Neuronal stem cell (in vitro differentiated cells): Measurements from ENCODE around the gene LAMC3.
A peak's percentile ranks its signal among the peaks of the same experiment; 100 is the strongest.

Experiments
- DNase-seq: peaks from one replicate; pipeline ENCODE4 v3.0.0-alpha.2; 2013; ENCODE audit warnings: low spot score
- H2AFZ ChIP-seq: one replicate; pipeline ENCODE4 v1.6.1; 2013; ENCODE audit warnings: mild to moderate bottlenecking, low read length, inconsistent platforms
- H2AK5ac ChIP-seq: 2 replicates; pipeline ENCODE4 v1.6.1; 2013; ENCODE audit warnings: low read depth, mild to moderate bottlenecking, inconsistent platforms, low read length, moderate library complexity, mixed read lengths
- H2BK120ac ChIP-seq: 2 replicates; pipeline ENCODE4 v1.6.1; 2013; ENCODE audit warnings: low read depth, mild to moderate bottlenecking, inconsistent platforms, low read length, moderate library complexity, mixed read lengths
- H2BK12ac ChIP-seq: one replicate; pipeline ENCODE4 v1.6.1; 2013; ENCODE audit warnings: low read length, inconsistent platforms
- H2BK15ac ChIP-seq: 2 replicates; pipeline ENCODE4 v1.6.1; 2013; ENCODE audit warnings: mild to moderate bottlenecking, low read length, inconsistent platforms, mixed read lengths
- H2BK5ac ChIP-seq: one replicate; pipeline ENCODE4 v1.6.1; 2013; ENCODE audit warnings: inconsistent platforms, mild to moderate bottlenecking, low read length, moderate library complexity
- H3K14ac ChIP-seq: one replicate; pipeline ENCODE4 v1.6.1; 2013; ENCODE audit warnings: low read length, inconsistent platforms
- H3K18ac ChIP-seq: 2 replicates; pipeline ENCODE4 v1.6.1; 2013; ENCODE audit warnings: low read length, inconsistent platforms
- H3K23ac ChIP-seq: 2 replicates; pipeline ENCODE4 v1.6.1; 2013; ENCODE audit warnings: low read depth, mild to moderate bottlenecking, mixed read lengths, low read length, inconsistent platforms; ENCODE audit not compliant: poor library complexity
- H3K27ac ChIP-seq: replicated peaks from 3 replicates; pipeline ENCODE4 v1.5.1; 2013; ENCODE audit warnings: low read length, inconsistent platforms
- H3K27me3 ChIP-seq, 3 experiments: 2 replicates each; pipeline ENCODE4 v1.6.1; 2013; ENCODE audit warnings: low read length in 3 of 3, mild to moderate bottlenecking in 2 of 3, inconsistent platforms in 1 of 3, low read depth in 1 of 3, mixed read lengths in 1 of 3, moderate library complexity in 1 of 3; ENCODE audit not compliant: control insufficient read depth in 3 of 3, insufficient read depth in 3 of 3
- H3K36me3 ChIP-seq, 2 donors: replicated peaks in 1 of 2; 2 replicates each; pipeline ENCODE4 v1.6.1; 2013; ENCODE audit warnings: low read length in 2 of 2; ENCODE audit not compliant: control insufficient read depth in 2 of 2, insufficient read depth in 2 of 2
- H3K4ac ChIP-seq: 2 replicates; pipeline ENCODE4 v1.6.1; 2013; ENCODE audit warnings: inconsistent platforms, mild to moderate bottlenecking, low read length, moderate library complexity
- H3K4me1 ChIP-seq, 2 donors: 1 replicate in 1 of 2; 2 replicates in 1 of 2; pipeline ENCODE4 v1.6.1; 2013; ENCODE audit warnings: low read length in 2 of 2, low read depth in 1 of 2; ENCODE audit not compliant: control insufficient read depth in 2 of 2, insufficient read depth in 1 of 2
- H3K4me2 ChIP-seq: one replicate; pipeline ENCODE4 v1.6.1; 2013; ENCODE audit warnings: mild to moderate bottlenecking, low read length, inconsistent platforms; ENCODE audit not compliant: insufficient read depth, poor library complexity, severe bottlenecking
- H3K4me3 ChIP-seq, 2 donors: 2 replicates each; pipeline ENCODE4 v1.5.1; 2013; ENCODE audit warnings: low read length in 2 of 2, mild to moderate bottlenecking in 2 of 2, inconsistent platforms in 1 of 2, moderate library complexity in 1 of 2
- H3K79me1 ChIP-seq: one replicate; pipeline ENCODE4 v1.6.1; 2013; ENCODE audit warnings: low read depth, mild to moderate bottlenecking, inconsistent platforms, low read length, moderate library complexity
- H3K9ac ChIP-seq: one replicate; pipeline ENCODE4 v1.6.1; 2013; ENCODE audit warnings: mild to moderate bottlenecking, low read depth, low read length, inconsistent platforms; ENCODE audit not compliant: poor library complexity
- H3K9me3 ChIP-seq, 2 donors: replicated peaks in 1 of 2; 2 replicates each; pipeline versions ENCODE3 to v1.6.1; 2013; ENCODE audit warnings: low read length in 2 of 2, mild to moderate bottlenecking in 2 of 2, inconsistent platforms in 1 of 2, low read depth in 1 of 2, mixed read lengths in 1 of 2, moderate library complexity in 1 of 2; ENCODE audit not compliant: control insufficient read depth in 2 of 2, insufficient read depth in 1 of 2
- H4K8ac ChIP-seq: one replicate; pipeline ENCODE4 v1.6.1; 2013; ENCODE audit warnings: low read depth, mild to moderate bottlenecking, inconsistent platforms, low read length, moderate library complexity
- H4K91ac ChIP-seq: one replicate; pipeline ENCODE4 v1.6.1; 2013; ENCODE audit warnings: low read length, low read depth, mild to moderate bottlenecking, inconsistent platforms; ENCODE audit not compliant: poor library complexity
- WGBS, 2 donors: extraction: QIAGEN DNeasy Blood & Tissue Kit; methylation state at CpG; one replicate each; pipeline ENCODE4 v1.1.7; 2013; ENCODE audit warnings: missing lambda C conversion rate in 2 of 2, mixed read lengths in 1 of 2; ENCODE audit not compliant: insufficient read length in 2 of 2, insufficient replicate concordance in 1 of 2; ENCODE audit errors: extremely low coverage in 2 of 2; 5-methylcytosine and 5-hydroxymethylcytosine counted together

LAMC3 gene

GRCh38 chr9:130961511-130962300 is 47.3 kb upstream of the LAMC3 start:
- Histone ChIP-seq H3K4me3 (no peak overlapping the region), H2BK120ac (no peak overlapping the region), H2BK12ac (no peak overlapping the region), H3K36me3 (no peaks in the 10 kb centered on the region), H3K27me3 (peaks cover 0 to 12% (median 0%) of the 10 kb centered on the region in 3 experiments), H2BK5ac (no peak overlapping the region), H3K4me1 (no peaks in the 10 kb centered on the region), H3K23ac (peak overlapping the region; percentile 9), H3K4ac (no peak overlapping the region), H3K4me2 (no peak overlapping the region), H3K9ac (no peak overlapping the region), H2BK15ac (no peak overlapping the region), H2AFZ (no peak overlapping the region), H3K18ac (no peak overlapping the region), H4K8ac (no peak overlapping the region), H2AK5ac (no peak overlapping the region), H3K9me3 (peaks cover 2 to 3% of the 10 kb centered on the region in 2 donors), H3K79me1 (no peaks in the 10 kb centered on the region), H3K27ac (no peak overlapping the region), H3K14ac (no peak overlapping the region), H4K91ac (no peak overlapping the region)
- no peak for DNase-seq
- no CpG with 5 or more reads among the region's 8 CpGs for WGBS, 2 donors

GRCh38 chr9:130962418-130963316 is 46.3 kb upstream of the LAMC3 start:
- no peak overlapping the region for H3K4ac ChIP-seq
- peaks cover 2 to 3% of the 10 kb centered on the region in 2 donors for H3K9me3 ChIP-seq
- no peaks in the 10 kb centered on the region for H3K4me1 ChIP-seq
- H2BK12ac ChIP-seq: no peak overlapping the region
- DNase-seq: no peak
- no peak overlapping the region for H3K4me3 ChIP-seq
- no peak overlapping the region for H2AFZ ChIP-seq
- no peak overlapping the region for H3K14ac ChIP-seq
- H3K4me2 ChIP-seq: no peak overlapping the region
- no peak overlapping the region for H4K91ac ChIP-seq
- H3K9ac ChIP-seq: no peak overlapping the region
- no peak overlapping the region for H3K23ac ChIP-seq
- H3K27me3 ChIP-seq: peaks cover 0 to 12% (median 0%) of the 10 kb centered on the region in 3 experiments
- H3K36me3 ChIP-seq: no peaks in the 10 kb centered on the region
- H2BK15ac ChIP-seq: no peak overlapping the region
- no peak overlapping the region for H2BK120ac ChIP-seq
- H3K18ac ChIP-seq: no peak overlapping the region
- H3K27ac ChIP-seq: no peak overlapping the region
- H4K8ac ChIP-seq: no peak overlapping the region
- H2AK5ac ChIP-seq: no peak overlapping the region
- no CpG with 5 or more reads among the region's 22 CpGs for WGBS, 2 donors
- no peak overlapping the region for H2BK5ac ChIP-seq
- H3K79me1 ChIP-seq: no peaks in the 10 kb centered on the region

- no peak overlapping the region for H3K4ac ChIP-seq
- H2BK12ac ChIP-seq: no peak overlapping the region
- H3K4me1 ChIP-seq: no peaks in the 10 kb centered on the region
- H3K27me3 ChIP-seq: peaks cover 0 to 12% (median 0%) of the 10 kb centered on the region in 3 experiments
- no peak overlapping the region for H2BK120ac ChIP-seq
- no peak overlapping the region for H3K14ac ChIP-seq
- H2AK5ac ChIP-seq: no peak overlapping the region
- H3K4me2 ChIP-seq: no peak overlapping the region
- H3K9me3 ChIP-seq: peaks cover 2 to 3% of the 10 kb centered on the region in 2 donors
- H3K4me3 ChIP-seq: no peak overlapping the region
- no peak overlapping the region for H3K27ac ChIP-seq
- H2AFZ ChIP-seq: no peak overlapping the region
- DNase-seq: no peak
- no peak overlapping the region for H2BK15ac ChIP-seq
- H3K18ac ChIP-seq: no peak overlapping the region
- H2BK5ac ChIP-seq: no peak overlapping the region
- no peak overlapping the region for H3K9ac ChIP-seq
- no peaks in the 10 kb centered on the region for H3K36me3 ChIP-seq
- no CpG with 5 or more reads among the region's 15 CpGs for WGBS, 2 donors
- no peak overlapping the region for H4K91ac ChIP-seq
- H3K79me1 ChIP-seq: no peaks in the 10 kb centered on the region
- H3K23ac ChIP-seq: no peak overlapping the region
- H4K8ac ChIP-seq: no peak overlapping the region
These were observed 45.6 kb upstream of the LAMC3 start for GRCh38 chr9:130963337-130963908.

GRCh38 chr9:130963916-130964315 is 45.1 kb upstream of the LAMC3 start:
- Histone ChIP-seq H3K9me3 (peaks cover under 1 to 3% of the 10 kb centered on the region in 2 donors), H2BK120ac (no peak overlapping the region), H3K79me1 (no peaks in the 10 kb centered on the region), H3K23ac (no peak overlapping the region), H2BK5ac (no peak overlapping the region), H3K27ac (no peak overlapping the region), H3K9ac (no peak overlapping the region), H3K4me1 (no peaks in the 10 kb centered on the region), H2AFZ (no peak overlapping the region), H3K18ac (no peak overlapping the region), H2AK5ac (no peak overlapping the region), H2BK12ac (no peak overlapping the region), H3K4me3 (no peak overlapping the region), H2BK15ac (no peak overlapping the region), H4K8ac (no peak overlapping the region), H3K36me3 (no peaks in the 10 kb centered on the region), H3K27me3 (peaks cover 0 to 12% (median 0%) of the 10 kb centered on the region in 3 experiments), H3K4me2 (no peak overlapping the region), H3K4ac (no peak overlapping the region), H3K14ac (no peak overlapping the region), H4K91ac (no peak overlapping the region)
- no CpG with 5 or more reads among the region's 8 CpGs for WGBS, 2 donors
- DNase-seq: no peak
